GM18907 (cell line): ENCODE measurements around the gene MYL5.
"Not testable (repeated sequence)": the region's sequence is repeated elsewhere in the genome, so short reads cannot be mapped to it uniquely, and the experiment has no call there.

Experiments
- ATAC-seq: cut with Tn5 transposase; IDR thresholded peaks from one replicate; pipeline ENCODE4 v1.9.1; 2021; ENCODE audit warnings: mild to moderate bottlenecking, moderate library complexity; ENCODE audit not compliant: unreplicated experiment

The MYL5 gene

DNA sequence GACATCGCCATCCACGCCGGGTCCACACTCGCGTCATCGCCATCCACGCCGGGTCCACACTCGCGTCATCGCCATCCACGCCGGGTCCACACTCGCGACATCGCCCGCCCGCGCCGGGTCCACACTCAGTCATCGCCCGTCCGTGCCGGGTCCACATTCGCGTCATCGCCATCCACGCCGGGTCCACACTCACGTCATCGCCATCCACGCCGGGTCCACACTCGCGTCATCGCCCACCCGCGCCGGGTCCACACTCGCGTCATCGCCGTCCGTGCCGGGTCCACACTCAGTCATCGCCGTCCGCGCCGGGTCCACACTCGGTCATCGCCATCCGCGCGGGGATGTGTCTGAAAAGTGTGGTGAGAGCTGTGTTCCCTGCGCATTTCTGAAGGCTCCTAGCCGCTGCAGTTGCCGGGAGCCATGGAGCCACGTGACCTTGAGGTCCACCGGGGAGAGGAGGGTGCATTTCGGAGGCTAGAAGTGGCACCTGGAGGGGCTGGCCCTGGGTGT, 48.6 kb downstream of the MYL5 start:
- ATAC-seq: no peak

DNA sequence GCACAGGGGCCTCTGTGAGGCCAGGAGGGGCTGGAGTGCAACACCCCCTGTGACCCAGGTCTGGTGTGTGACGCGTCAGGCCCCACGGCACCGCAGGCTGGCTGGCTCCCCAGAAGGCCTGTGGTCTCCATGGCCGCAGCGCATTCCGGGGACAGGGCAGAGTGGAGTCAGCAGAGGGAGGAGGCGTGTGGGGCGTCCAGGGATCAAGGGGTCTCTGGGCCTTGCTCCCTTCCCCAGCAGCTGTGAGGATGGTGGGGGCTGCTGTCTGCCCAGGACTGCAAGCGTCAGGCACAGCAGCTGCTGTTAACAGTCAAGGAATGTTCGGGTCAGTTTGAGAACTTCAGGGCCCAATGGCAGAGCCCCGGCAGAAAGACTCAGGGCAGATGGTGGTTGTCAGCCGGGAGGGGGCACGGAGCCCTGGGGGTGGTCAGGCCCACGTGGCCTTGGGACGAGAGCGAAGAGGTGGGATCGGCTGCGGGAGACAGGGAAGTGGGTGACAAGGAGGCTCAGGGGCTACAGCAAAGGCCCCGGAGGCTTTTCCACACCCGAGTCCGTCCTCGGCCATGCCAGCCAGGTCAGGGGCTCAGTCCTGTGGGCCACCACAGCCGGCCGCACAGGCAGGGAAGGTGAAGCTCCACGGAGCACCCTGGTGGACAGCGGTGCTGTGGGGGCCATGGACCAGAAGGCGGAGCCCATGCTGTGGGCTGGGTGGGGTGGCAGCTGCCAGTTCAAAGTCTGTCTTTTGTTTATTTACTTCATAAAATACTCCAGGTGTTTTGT, 49.6 kb downstream of the MYL5 start:
- no peak for ATAC-seq

DNA sequence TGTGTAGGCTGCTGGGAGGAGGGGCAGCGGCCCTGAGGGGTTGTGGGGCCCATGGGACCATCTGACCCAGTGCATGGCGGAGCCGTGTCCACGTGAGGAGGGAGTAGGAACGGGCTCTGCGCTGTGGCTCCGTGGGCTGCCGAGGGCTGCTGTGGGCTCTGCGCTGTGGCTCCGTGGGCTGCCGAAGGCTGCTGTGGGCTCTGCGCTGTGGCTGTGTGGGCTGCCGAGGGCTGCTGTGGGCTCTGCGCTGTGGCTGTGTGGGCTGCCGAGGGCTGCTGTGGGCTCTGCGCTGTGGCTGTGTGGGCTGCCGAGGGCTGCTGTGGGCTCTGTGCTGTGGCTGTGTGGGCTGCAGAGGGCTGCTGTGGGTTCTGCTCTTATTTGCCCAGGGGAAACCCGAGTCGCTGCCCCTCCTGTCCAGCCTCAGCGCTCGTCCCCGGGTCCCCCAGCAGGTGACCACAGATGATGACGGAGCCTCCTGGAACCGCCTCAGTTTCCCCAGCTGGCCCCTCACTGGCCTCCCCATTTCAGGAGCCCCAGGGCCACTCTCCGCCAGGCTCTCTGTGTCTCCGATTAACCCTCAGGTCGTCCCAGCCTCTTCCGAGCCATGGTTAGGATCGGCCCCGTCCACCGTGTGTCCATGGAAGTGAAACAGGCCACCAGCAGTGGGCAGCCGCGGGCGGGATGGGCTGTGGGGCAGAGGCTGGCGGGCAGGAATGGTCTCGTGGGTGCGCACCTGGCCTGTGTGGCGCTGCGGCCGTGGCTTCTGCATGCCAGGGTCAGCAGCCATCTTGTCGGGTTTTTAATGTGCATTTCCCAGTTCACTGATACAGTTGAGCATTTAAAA, 51.3 kb downstream of the MYL5 start:
- no peak for ATAC-seq

DNA sequence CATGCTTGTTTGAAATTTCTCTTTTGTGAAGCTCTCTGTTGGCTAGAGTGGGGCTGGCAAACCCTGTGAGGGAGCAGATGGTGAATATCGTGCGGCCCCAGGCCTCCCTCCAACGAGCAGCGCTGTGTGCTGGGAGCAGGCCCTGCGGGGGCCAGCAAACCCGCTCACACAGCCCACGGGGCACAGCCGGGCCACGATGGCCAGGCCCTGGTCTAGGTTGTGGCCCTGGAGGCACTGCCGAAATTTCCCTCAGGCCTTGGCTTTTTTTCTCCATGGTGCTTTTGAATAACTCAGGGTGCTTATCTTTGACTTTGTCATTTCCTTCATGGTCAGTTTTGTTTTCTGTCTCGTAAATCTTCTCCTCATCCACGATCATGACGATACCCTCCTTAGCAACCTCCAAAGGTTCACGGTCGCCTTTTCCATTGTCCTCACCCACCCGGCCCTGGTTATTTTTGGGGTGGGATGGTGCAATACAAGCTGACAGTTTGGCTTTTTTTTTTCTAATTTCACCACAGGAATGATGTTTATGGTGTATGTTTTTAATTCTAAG, 52.0 kb downstream of the MYL5 start:
- ATAC-seq: no peak

DNA sequence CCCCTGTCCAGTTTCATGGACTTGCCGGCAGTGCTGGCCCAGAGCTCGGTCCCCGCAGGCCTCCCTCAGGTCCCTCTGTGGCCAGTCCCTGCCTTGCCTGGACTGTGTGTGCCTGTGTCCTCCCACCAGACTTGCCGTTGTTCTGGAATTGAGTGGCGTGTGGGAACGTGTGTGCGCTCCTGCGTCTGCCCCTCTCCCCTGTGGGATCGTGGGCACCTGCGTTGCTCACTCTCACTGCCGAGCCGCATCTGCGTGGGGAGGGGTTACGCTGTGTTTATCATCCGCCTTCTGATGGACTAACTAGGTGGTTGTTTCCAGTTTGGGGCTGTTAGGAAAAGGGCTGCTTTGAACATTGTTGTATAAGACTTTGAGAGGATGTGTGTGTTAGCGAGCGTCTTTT, 52.5 kb downstream of the MYL5 start:
- ATAC-seq: no peak

DNA sequence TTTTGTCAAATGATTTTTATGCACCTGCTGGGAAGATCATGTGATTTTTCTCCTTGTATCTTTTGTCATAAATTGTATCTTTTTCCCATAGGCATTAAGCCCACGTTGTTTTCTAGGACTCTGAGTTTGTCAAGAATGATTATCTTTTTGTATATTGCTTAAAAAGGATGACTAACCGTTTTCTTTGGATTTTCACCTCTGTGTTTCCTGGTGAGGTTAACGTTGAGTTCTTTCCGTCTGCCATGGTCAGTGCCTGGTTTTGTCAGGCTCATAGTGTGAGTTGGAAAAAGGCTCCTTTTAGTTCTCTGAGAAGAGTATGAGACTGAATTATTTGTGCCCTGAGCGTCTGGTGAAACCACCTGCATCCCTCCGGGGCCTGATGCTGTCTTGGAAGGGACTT, 53.2 kb downstream of the MYL5 start:
- ATAC-seq: no peak

DNA sequence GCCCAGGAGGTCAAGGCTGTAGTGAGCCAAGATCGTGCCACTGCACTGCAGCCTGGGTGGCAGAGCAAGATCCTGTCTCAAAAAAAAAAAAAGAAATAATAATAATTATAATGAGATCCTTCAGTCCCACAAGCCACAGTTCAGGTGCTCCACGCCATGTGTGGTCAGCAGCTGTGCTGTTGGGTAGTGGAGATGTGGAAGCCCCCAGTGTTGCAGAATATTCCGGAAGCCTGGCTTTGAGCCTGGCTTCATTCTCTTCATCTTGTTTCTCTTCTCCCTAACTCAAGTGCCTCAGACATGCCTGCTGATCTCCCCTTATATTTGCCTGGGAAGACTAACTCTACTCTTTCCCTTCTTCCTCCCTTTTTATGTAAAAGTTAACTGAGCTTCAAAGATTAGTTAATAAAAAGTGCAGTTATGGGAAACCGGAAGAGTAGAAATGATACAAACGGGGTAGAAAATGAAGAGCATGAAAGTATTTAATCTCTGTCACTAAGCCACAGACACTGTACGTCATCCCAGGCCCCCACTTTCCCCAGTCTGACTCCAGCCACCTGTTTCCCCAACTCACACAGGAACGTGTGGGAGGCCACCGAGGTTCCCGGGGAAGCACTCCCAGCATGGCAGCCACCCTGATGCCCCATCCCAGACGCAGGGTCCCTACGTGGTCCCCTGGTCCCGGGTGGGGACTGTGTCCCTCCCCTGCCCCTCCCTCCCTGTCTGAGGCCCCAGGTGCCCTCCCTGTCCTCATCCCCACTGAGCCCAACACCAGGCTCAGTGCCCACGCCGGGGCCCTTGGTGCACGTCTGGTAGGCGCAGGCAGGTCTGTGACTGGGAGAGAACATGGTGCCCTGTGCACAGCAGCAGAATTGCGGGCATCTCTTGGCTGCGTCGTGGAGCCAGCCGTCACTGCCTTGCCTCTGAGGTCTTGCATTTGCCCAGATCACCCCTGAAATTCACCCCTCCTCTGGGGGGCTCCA, 55.3 kb downstream of the MYL5 start:
- ATAC-seq: no peak

DNA sequence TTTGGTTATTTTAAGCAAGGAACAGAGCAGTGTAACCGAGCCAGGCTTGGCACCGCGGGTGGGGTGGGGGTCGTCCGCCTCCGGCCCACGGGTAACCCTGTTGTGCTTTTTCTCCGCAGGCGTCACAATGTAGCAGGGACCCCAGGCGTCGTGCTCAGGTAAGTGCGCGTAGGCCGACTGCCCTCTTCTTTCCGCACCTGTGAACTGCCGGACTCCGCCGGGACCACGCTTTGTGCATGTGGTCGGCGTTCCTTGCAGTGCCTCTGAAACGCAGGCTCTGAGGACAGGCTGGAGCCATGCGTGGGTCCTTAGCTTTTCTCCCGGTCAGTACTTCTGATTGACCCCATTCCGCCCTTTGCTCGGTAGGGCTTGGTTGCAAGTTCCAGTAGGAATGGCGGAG, 56.2 kb downstream of the MYL5 start:
- no peak for ATAC-seq

DNA sequence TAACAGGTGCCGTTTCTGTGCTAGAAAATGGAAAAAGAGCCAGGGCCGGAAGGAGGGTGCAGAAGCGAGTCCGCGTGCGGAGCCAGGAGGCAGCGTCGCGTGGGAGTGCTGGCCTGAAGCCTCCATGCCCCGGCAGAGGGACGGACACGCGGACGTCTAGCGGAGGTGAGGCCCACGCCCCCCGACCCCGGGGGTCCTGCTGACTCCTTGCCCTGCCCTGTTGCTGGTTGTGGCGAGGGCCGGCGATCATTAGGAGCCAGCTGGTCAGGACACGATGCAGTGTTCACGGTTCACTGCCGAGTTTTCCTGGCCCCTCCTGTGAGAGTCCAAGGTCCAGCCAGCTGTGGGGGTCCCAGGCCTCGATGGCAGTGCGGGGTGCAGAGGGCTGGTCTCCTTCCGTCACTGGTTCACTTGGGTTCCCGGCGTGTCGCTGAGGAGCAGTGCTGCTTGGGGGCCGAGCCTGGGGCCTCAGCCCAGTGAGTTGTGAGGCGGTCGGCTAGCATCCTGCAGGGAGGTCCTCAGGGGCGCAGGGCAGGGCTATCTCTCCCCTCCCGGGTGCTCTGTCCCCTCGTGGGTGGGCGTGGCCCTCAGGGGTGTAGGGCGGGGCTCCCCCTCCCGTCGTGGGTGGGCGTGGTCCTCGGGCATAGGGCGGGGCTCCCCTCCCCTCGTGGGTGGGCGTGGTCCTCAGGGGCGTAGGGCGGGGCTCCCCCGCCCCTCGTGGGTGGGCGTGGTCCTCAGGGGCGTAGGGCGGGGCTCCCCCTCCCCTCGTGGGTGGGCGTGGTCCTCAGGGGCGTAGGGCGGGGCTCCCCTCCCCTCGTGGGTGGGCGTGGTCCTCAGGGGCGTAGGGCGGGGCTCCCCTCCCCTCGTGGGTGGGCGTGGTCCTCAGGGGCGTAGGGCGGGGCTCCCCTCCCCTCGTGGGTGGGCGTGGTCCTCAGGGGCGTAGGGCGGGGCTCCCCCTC, 56.9 kb downstream of the MYL5 start:
- ATAC-seq: not testable (repeated sequence)
